ENCODE data around the gene HAO2.

DNA sequence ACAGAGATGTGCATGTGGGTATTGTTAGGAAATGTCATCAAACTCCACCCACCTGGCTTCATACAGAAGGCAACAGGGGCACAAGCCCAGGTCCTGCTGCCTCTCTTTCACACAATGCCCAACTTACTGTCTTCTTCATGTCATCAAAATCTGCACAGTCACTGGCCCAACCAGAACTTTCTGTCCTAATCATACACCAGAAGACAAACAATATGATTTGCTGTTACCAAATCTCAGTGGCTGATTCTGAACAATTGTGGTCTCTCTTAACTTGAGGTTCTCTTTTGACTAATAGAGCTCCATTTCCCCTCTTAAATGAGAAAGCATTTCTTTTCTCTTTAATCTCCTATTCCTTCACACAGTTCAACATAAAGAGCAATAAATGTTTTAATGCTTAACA is 54.0 kb downstream of the HAO2 start:
- TF ChIP-seq, protein P1, sequence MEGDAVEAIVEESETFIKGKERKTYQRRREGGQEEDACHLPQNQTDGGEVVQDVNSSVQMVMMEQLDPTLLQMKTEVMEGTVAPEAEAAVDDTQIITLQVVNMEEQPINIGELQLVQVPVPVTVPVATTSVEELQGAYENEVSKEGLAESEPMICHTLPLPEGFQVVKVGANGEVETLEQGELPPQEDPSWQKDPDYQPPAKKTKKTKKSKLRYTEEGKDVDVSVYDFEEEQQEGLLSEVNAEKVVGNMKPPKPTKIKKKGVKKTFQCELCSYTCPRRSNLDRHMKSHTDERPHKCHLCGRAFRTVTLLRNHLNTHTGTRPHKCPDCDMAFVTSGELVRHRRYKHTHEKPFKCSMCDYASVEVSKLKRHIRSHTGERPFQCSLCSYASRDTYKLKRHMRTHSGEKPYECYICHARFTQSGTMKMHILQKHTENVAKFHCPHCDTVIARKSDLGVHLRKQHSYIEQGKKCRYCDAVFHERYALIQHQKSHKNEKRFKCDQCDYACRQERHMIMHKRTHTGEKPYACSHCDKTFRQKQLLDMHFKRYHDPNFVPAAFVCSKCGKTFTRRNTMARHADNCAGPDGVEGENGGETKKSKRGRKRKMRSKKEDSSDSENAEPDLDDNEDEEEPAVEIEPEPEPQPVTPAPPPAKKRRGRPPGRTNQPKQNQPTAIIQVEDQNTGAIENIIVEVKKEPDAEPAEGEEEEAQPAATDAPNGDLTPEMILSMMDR (IDR thresholded peaks at IDR 0.05): no peak
- TF ChIP-seq ZFX (IDR thresholded peaks at IDR 0.05; ENCODE audit: borderline replicate concordance): no peak

Data from 22Rv1 (cell line).